GM19455 (cell line): Measurements from ENCODE around the gene UBE2D3.
"Not testable (repeated sequence)": the region's sequence is repeated elsewhere in the genome, so short reads cannot be mapped to it uniquely, and the experiment has no call there.

Experiments used
- ATAC-seq: cut with Tn5 transposase; IDR thresholded peaks from one replicate; pipeline ENCODE4 v1.9.1; 2021; ENCODE audit not compliant: unreplicated experiment

The UBE2D3 gene

GRCh38 chr4:102826890-102827673 lies at the start of gene UBE2D3:
TSS of gene UBE2D3 (minus strand) at chr4:102827551. CDS start at chr4:102826508, 1,043 bp downstream.
- peak; percentile 33 for ATAC-seq

- ATAC-seq: no peak
Observed at GRCh38 chr4:102871772-102872171, 44.4 kb upstream of the UBE2D3 start.

GRCh38 chr4:102869569-102870197 lies 42.3 kb upstream of the UBE2D3 start:
- peak; percentile 33 for ATAC-seq

- ATAC-seq: peak; percentile 86
Observed at GRCh38 chr4:102868781-102869568, 41.6 kb upstream of the UBE2D3 start, which contains the start of gene CISD2. TSS of gene CISD2 (plus strand) at chr4:102868992. CDS start at chr4:102869085, 93 bp downstream.

GRCh38 chr4:102868153-102868780 lies 40.9 kb upstream of the UBE2D3 start:
- ATAC-seq: peak; percentile 58

- no peak for ATAC-seq
Observed at GRCh38 chr4:102867278-102868152, 40.2 kb upstream of the UBE2D3 start.

GRCh38 chr4:102865327-102865726 lies 38.0 kb upstream of the UBE2D3 start:
- not testable (repeated sequence) for ATAC-seq

GRCh38 chr4:102862747-102863146 lies 35.4 kb upstream of the UBE2D3 start:
- no peak for ATAC-seq

- ATAC-seq: no peak
Observed at GRCh38 chr4:102862016-102862415, 34.7 kb upstream of the UBE2D3 start.

GRCh38 chr4:102860611-102861324 lies 33.4 kb upstream of the UBE2D3 start:
- no peak for ATAC-seq

GRCh38 chr4:102858828-102859464 lies 31.6 kb upstream of the UBE2D3 start:
- ATAC-seq: no peak

- no peak for ATAC-seq
Observed at GRCh38 chr4:102850370-102850769, 23.0 kb upstream of the UBE2D3 start.

- no peak for ATAC-seq
Observed at GRCh38 chr4:102849579-102850104, 22.3 kb upstream of the UBE2D3 start.

GRCh38 chr4:102847687-102848086 lies 20.3 kb upstream of the UBE2D3 start:
- no peak for ATAC-seq

GRCh38 chr4:102843938-102844337 lies 16.6 kb upstream of the UBE2D3 start:
- no peak for ATAC-seq

- no peak for ATAC-seq
Observed at GRCh38 chr4:102843273-102843672, 15.9 kb upstream of the UBE2D3 start.

GRCh38 chr4:102842367-102842766 lies 15.0 kb upstream of the UBE2D3 start:
- ATAC-seq: no peak

- no peak for ATAC-seq
Observed at GRCh38 chr4:102836596-102836995, 9.2 kb upstream of the UBE2D3 start.

GRCh38 chr4:102832667-102833066 lies 5.3 kb upstream of the UBE2D3 start:
- no peak for ATAC-seq
